Mucosa of stomach (tissue), 1 donor: ENCODE data around the gene ZNF653.

Source experiments
- H3K27me3 ChIP-seq: one replicate; pipeline ENCODE4 v1.7.0; 2013; ENCODE audit warnings: mild to moderate bottlenecking, low read length; ENCODE audit not compliant: control insufficient read depth, insufficient read depth
- H3K36me3 ChIP-seq: one replicate; pipeline ENCODE4 v1.7.0; 2013; ENCODE audit warnings: low read length; ENCODE audit not compliant: control insufficient read depth, insufficient read depth
- H3K4me1 ChIP-seq: one replicate; pipeline ENCODE4 v1.7.0; 2013; ENCODE audit warnings: mild to moderate bottlenecking, low read length; ENCODE audit not compliant: control insufficient read depth, insufficient read depth
- H3K4me3 ChIP-seq: one replicate; pipeline ENCODE4 v1.7.0; 2013; ENCODE audit warnings: low read length
- H3K9ac ChIP-seq: one replicate; pipeline ENCODE4 v1.7.0; 2013; ENCODE audit warnings: mild to moderate bottlenecking, low read length, moderate library complexity
- H3K9me3 ChIP-seq: one replicate; pipeline ENCODE4 v1.7.0; 2013; ENCODE audit warnings: mild to moderate bottlenecking, low read length, moderate library complexity; ENCODE audit not compliant: control insufficient read depth
- donor health status: Pancreatic carcinoma.

Gene ZNF653

GRCh38 chr19:11506101-11506555, 489 bp upstream of the ZNF653 start:
- Histone ChIP-seq H3K9me3 (no peaks in the 10 kb centered on the region), H3K27me3 (no peaks in the 10 kb centered on the region), H3K4me3 (peak overlapping the region; percentile 56), H3K36me3 (no peaks in the 10 kb centered on the region), H3K9ac (peak overlapping the region; percentile 80), H3K4me1 (peaks cover 11% of the 10 kb centered on the region)

- Histone ChIP-seq H3K27me3 (no peaks in the 10 kb centered on the region), H3K4me3 (peak overlapping the region; percentile 56), H3K4me1 (peaks cover 11% of the 10 kb centered on the region), H3K9ac (peak overlapping the region; percentile 80), H3K36me3 (no peaks in the 10 kb centered on the region), H3K9me3 (no peaks in the 10 kb centered on the region)
Measured at GRCh38 chr19:11505032-11505503, 571 bp downstream of the ZNF653 start.

GRCh38 chr19:11504502-11505031, 1.1 kb downstream of the ZNF653 start:
- Histone ChIP-seq H3K27me3 (no peaks in the 10 kb centered on the region), H3K4me1 (peaks cover 11% of the 10 kb centered on the region), H3K9ac (peak overlapping the region; percentile 80), H3K4me3 (peak overlapping the region; percentile 2), H3K36me3 (no peaks in the 10 kb centered on the region), H3K9me3 (no peaks in the 10 kb centered on the region)

- no peaks in the 10 kb centered on the region for H3K27me3 ChIP-seq
- H3K36me3 ChIP-seq = no peaks in the 10 kb centered on the region
- H3K4me1 ChIP-seq = peaks cover 11% of the 10 kb centered on the region
- no peak overlapping the region for H3K4me3 ChIP-seq
- no peak overlapping the region for H3K9ac ChIP-seq
- H3K9me3 ChIP-seq = no peaks in the 10 kb centered on the region
Measured at GRCh38 chr19:11499890-11500420, 5.7 kb downstream of the ZNF653 start.

GRCh38 chr19:11499220-11499726, 6.4 kb downstream of the ZNF653 start:
- H3K36me3 ChIP-seq = no peaks in the 10 kb centered on the region
- H3K4me1 ChIP-seq = peaks cover 6% of the 10 kb centered on the region
- H3K9me3 ChIP-seq = no peaks in the 10 kb centered on the region
- no peak overlapping the region for H3K9ac ChIP-seq
- no peak overlapping the region for H3K4me3 ChIP-seq
- no peaks in the 10 kb centered on the region for H3K27me3 ChIP-seq

GRCh38 chr19:11496391-11497163, 9.1 kb downstream of the ZNF653 start:
- Histone ChIP-seq H3K9me3 (no peaks in the 10 kb centered on the region), H3K4me3 (no peak overlapping the region), H3K36me3 (no peaks in the 10 kb centered on the region), H3K27me3 (no peaks in the 10 kb centered on the region), H3K4me1 (peaks cover 6% of the 10 kb centered on the region), H3K9ac (no peak overlapping the region)

- no peaks in the 10 kb centered on the region for H3K27me3 ChIP-seq
- H3K36me3 ChIP-seq = no peaks in the 10 kb centered on the region
- peaks cover 6% of the 10 kb centered on the region for H3K4me1 ChIP-seq
- no peak overlapping the region for H3K9ac ChIP-seq
- H3K4me3 ChIP-seq = no peak overlapping the region
- H3K9me3 ChIP-seq = no peaks in the 10 kb centered on the region
Measured at GRCh38 chr19:11495885-11496284, 9.8 kb downstream of the ZNF653 start.

- H3K9ac ChIP-seq = no peak overlapping the region
Measured at GRCh38 chr19:11495481-11495880, 10.2 kb downstream of the ZNF653 start.

GRCh38 chr19:11494634-11495285, 10.9 kb downstream of the ZNF653 start:
- Histone ChIP-seq H3K4me1 (peaks cover 15% of the 10 kb centered on the region), H3K27me3 (no peaks in the 10 kb centered on the region), H3K4me3 (no peak overlapping the region), H3K36me3 (no peaks in the 10 kb centered on the region), H3K9ac (no peak overlapping the region), H3K9me3 (no peaks in the 10 kb centered on the region)

More at GRCh38 chr19:11495481-11495880, 10.2 kb downstream of the ZNF653 start:
- peaks cover 8% of the 10 kb centered on the region for H3K4me1 ChIP-seq
- H3K9me3 ChIP-seq = no peaks in the 10 kb centered on the region
- no peaks in the 10 kb centered on the region for H3K27me3 ChIP-seq
- H3K36me3 ChIP-seq = no peaks in the 10 kb centered on the region
- H3K4me3 ChIP-seq = no peak overlapping the region

- H3K27me3 ChIP-seq = no peaks in the 10 kb centered on the region
- peaks cover 12% of the 10 kb centered on the region for H3K4me1 ChIP-seq
Measured at GRCh38 chr19:11489378-11489777, 16.3 kb downstream of the ZNF653 start.

GRCh38 chr19:11486661-11487503, 18.8 kb downstream of the ZNF653 start:
- peaks cover 23% of the 10 kb centered on the region for H3K4me1 ChIP-seq
- no peak overlapping the region for H3K9ac ChIP-seq
- H3K36me3 ChIP-seq = no peaks in the 10 kb centered on the region
- peaks cover 13% of the 10 kb centered on the region for H3K27me3 ChIP-seq
- no peaks in the 10 kb centered on the region for H3K9me3 ChIP-seq
- H3K4me3 ChIP-seq = no peak overlapping the region

More at GRCh38 chr19:11489378-11489777, 16.3 kb downstream of the ZNF653 start:
- Histone ChIP-seq H3K9me3 (no peaks in the 10 kb centered on the region), H3K36me3 (no peaks in the 10 kb centered on the region), H3K9ac (no peak overlapping the region), H3K4me3 (no peak overlapping the region)
